ENCODE results near the gene PRSS35. TPM values are rescaled to one million over a fixed set of nuclear protein-coding genes. Genes with fewer than 3 reads are reported as not detected.

Gene PRSS35
- total and polyA plus RNA-seq, 12 donors = 0.27 to 18.7 (median 4.0) TPM

DNA sequence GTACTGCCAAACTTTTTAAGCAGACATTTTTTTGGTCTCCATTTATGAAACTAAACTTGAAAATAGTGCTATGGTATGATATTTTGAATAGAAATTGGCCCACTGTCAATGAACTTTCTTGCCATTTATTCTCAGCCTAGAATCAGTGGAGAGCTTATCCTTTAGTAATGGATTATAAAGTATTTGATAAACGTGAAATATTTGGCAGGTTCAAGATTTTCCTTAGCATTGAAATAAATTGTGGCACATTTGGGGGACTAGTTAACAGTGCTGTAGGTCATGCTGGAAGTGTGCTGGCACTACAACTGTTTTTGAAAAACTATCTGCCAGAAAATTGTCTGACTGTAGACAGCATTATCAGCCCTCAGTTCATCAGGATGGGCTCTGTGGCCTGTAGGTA, 2.1 kb downstream of the PRSS35 start:
- no peak for DNase-seq
- intact Hi-C loops (cut with DNase I) = loop anchor here (5.0 to 10.0 kb wide), 4 partner anchors 92 to 450 kb away; partner anchors contain the start of genes DOP1A (in 1 of the 2) and UBE3D (in 1 of the 2)
- Histone ChIP-seq H3K27me3 (no peaks in the 10 kb centered on the region), H3K9me3 (replicated peaks in 1 of 3) (no peaks in the 10 kb centered on the region), H3K36me3 (replicated peaks in 1 of 2) (no peaks in the 10 kb centered on the region), H3K27ac (no peak overlapping the region), H3K4me3 (no peak overlapping the region), H3K4me1 (replicated peaks in 1 of 2) (peaks cover 10 to 14% of the 10 kb centered on the region in 2 donors)
- TF ChIP-seq POLR2A (IDR thresholded peaks at IDR 0.05) = no peak
- TF ChIP-seq, protein P1, sequence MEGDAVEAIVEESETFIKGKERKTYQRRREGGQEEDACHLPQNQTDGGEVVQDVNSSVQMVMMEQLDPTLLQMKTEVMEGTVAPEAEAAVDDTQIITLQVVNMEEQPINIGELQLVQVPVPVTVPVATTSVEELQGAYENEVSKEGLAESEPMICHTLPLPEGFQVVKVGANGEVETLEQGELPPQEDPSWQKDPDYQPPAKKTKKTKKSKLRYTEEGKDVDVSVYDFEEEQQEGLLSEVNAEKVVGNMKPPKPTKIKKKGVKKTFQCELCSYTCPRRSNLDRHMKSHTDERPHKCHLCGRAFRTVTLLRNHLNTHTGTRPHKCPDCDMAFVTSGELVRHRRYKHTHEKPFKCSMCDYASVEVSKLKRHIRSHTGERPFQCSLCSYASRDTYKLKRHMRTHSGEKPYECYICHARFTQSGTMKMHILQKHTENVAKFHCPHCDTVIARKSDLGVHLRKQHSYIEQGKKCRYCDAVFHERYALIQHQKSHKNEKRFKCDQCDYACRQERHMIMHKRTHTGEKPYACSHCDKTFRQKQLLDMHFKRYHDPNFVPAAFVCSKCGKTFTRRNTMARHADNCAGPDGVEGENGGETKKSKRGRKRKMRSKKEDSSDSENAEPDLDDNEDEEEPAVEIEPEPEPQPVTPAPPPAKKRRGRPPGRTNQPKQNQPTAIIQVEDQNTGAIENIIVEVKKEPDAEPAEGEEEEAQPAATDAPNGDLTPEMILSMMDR (IDR thresholded peaks at IDR 0.05) = no peak
- 53 to 77% (median 60%) methylated on average over 1 of the region's 1 CpG for WGBS, 4 donors

DNA sequence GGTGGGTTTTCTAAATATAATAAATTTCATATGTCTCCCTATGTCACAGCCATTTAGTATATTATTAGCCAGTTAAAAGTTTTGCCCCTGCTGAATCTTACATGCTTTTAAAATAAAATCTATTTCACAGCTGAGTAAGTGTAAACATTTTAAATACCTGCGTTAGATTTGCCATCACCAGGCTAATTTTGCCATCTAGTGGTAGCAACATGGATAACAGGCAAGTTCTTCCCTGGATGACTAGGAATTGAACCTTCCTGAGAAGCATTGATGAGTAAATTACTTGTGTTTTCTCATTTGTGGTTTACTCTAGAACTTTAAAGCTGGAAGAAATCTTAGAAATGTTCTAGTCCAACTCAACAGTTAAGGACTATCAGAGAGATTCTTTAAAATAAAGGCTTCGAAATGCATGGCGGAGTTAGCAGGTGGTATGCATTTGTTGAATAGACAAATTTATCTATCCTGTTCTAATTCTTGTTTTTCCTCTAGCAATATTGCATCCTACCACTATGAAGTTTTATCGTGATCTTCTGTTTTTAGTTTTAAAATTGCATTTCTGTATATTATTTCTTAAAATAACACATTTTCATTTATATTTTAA, 2.6 kb downstream of the PRSS35 start:
- 12 to 36% (median 16%) methylated on average over 4 of the region's 4 CpGs for WGBS, 4 donors
- intact Hi-C loops (cut with DNase I) = loop anchor here (5.0 to 10.0 kb wide), 4 partner anchors 93 to 450 kb away; partner anchors contain the start of genes DOP1A (in 1 of the 2) and UBE3D (in 1 of the 2)
- H3K27me3 ChIP-seq = no peaks in the 10 kb centered on the region
- DNase-seq = peak in 5 of 7 donors; percentile 24 to 61 (median 56)
- H3K4me1 ChIP-seq (replicated peaks in 1 of 2) = peaks cover 10 to 14% of the 10 kb centered on the region in 2 donors
- TF ChIP-seq, protein P1 (IDR thresholded peaks at IDR 0.05) = peak; percentile 71 to 90 (median 86)
- TF ChIP-seq POLR2A (IDR thresholded peaks at IDR 0.05) = no peak
- H3K36me3 ChIP-seq (replicated peaks in 1 of 2) = no peaks in the 10 kb centered on the region
- no peak overlapping the region for H3K4me3 ChIP-seq
- no peaks in the 10 kb centered on the region for H3K9me3 ChIP-seq (replicated peaks in 1 of 3)
- no peak overlapping the region for H3K27ac ChIP-seq

DNA sequence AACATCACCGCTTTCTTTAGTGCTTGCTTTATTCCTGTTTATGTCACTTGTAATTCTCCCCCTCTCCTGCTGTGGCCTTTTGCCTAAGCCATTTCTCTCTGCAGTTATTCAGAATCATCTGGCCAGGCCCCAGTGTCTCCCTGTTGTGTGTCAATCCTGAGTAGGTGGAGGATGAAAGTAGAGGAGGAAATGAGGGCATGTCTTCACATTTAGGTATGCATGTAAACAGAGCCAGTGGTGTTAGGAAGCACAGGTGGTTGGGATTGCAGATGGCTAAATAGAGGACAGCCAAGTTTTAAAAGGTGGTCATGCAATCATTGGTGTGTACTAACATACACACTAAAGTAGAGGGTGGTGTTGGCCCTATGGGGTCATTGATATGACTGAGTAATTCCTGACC, 5.2 kb downstream of the PRSS35 start:
- no peak for DNase-seq
- WGBS, 4 donors = 82 to 94% (median 85%) methylated on average over 1 of the region's 1 CpG
- no peaks in the 10 kb centered on the region for H3K9me3 ChIP-seq (replicated peaks in 1 of 3)
- intact Hi-C loops (cut with DNase I) = loop anchor here in 1 of 2 donors (5.0 to 10.0 kb wide), 2 partner anchors 295 to 453 kb away; partner anchors contain the start of genes DOP1A and UBE3D
- no peak overlapping the region for H3K27ac ChIP-seq
- H3K36me3 ChIP-seq (replicated peaks in 1 of 2) = no peaks in the 10 kb centered on the region
- no peaks in the 10 kb centered on the region for H3K27me3 ChIP-seq
- H3K4me1 ChIP-seq (replicated peaks in 1 of 2) = peaks cover 10 to 14% of the 10 kb centered on the region in 2 donors
- no peak overlapping the region for H3K4me3 ChIP-seq
- no peak for TF ChIP-seq POLR2A (IDR thresholded peaks at IDR 0.05)
- TF ChIP-seq, protein P1 (IDR thresholded peaks at IDR 0.05) = no peak

DNA sequence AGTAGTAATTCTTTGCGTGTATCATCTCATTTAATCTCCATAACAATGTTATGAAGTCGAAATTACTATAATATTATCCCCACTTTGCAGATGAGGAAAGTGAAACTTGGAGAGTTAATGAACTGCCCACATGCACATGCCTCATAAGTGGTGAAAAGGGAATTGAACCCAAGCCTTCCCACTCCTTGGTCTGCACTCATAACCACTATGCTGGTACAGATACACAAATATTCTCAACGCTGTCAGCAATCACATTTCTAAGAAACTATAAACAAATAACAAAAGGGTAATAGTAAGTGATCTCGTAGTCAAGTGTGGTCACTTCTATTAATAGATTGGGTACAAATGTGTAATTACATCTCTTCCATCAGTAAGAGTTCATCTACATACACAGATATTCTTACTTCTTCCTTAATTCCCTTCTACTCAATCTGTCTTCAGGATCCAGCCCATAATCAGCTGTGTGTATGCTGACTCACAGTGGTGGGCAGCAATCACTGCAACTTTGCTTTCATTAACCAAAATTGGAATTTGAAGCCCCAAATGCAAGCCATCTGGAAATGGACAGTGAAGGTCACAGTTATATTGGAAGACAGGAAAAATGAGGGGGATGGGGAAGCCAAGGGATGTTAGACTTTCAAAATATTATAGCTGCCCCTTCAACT, 6.6 kb downstream of the PRSS35 start:
- 68 to 80% (median 70%) methylated on average over 4 of the region's 4 CpGs for WGBS, 4 donors
- intact Hi-C loops (cut with DNase I) = loop anchor here in 1 of 2 donors (5.0 to 10.0 kb wide), 2 partner anchors 297 to 454 kb away; partner anchors contain the start of genes DOP1A and UBE3D
- no peak overlapping the region for H3K27ac ChIP-seq

More for the DNA sequence above, 6.6 kb downstream of the PRSS35 start:
- no peaks in the 10 kb centered on the region for H3K27me3 ChIP-seq
- H3K36me3 ChIP-seq (replicated peaks in 1 of 2) = no peaks in the 10 kb centered on the region
- no peak for DNase-seq
- no peak overlapping the region for H3K4me3 ChIP-seq
- no peaks in the 10 kb centered on the region for H3K9me3 ChIP-seq (replicated peaks in 1 of 3)
- H3K4me1 ChIP-seq (replicated peaks in 1 of 2) = peaks cover 9 to 10% of the 10 kb centered on the region in 2 donors
- no peak for TF ChIP-seq POLR2A (IDR thresholded peaks at IDR 0.05)
- TF ChIP-seq, protein P1 (IDR thresholded peaks at IDR 0.05) = peak in 5 of 6 experiments; percentile 11 to 36 (median 21)
